Skeletal muscle satellite cell (primary cell): ENCODE data around the gene SPATA25.
"Not testable (repeated sequence)": the region's sequence is repeated elsewhere in the genome, so short reads cannot be mapped to it uniquely, and the experiment has no call there.

Source experiments
- H3K27me3 ChIP-seq: 2 replicates; pipeline ENCODE4 v1.7.0; 2013; ENCODE audit warnings: low read length; ENCODE audit not compliant: control insufficient read depth, insufficient read depth
- H3K36me3 ChIP-seq: 2 replicates; pipeline ENCODE4 v1.7.0; 2013; ENCODE audit warnings: mild to moderate bottlenecking, control low read depth, low read length; ENCODE audit not compliant: insufficient read depth
- H3K4me1 ChIP-seq: 2 replicates; pipeline ENCODE4 v1.7.0; 2013; ENCODE audit warnings: low read length; ENCODE audit not compliant: control insufficient read depth, insufficient read depth
- H3K4me2 ChIP-seq: 2 replicates; pipeline ENCODE4 v1.7.0; 2013; ENCODE audit warnings: mild to moderate bottlenecking, low read length
- H3K4me3 ChIP-seq: 2 replicates; pipeline ENCODE4 v1.7.0; 2013; ENCODE audit warnings: low read length
- H3K9ac ChIP-seq: 2 replicates; pipeline ENCODE4 v1.7.0; 2013; ENCODE audit warnings: mild to moderate bottlenecking, low read depth, low read length, moderate library complexity
- H3K9me3 ChIP-seq: replicated peaks from 2 replicates; pipeline ENCODE4 v1.7.0; 2013; ENCODE audit warnings: mild to moderate bottlenecking, control low read depth, low read length

SPATA25 gene

GRCh38 chr20:45901332-45901731 lies 13.9 kb upstream of the SPATA25 start:
- not testable (repeated sequence) for H3K4me3 ChIP-seq, H3K4me1 ChIP-seq, H3K4me2 ChIP-seq, H3K27me3 ChIP-seq, H3K9me3 ChIP-seq, H3K9ac ChIP-seq
- peaks cover 26% of the 10 kb centered on the region for H3K36me3 ChIP-seq

- Histone ChIP-seq H3K4me1 (no peaks in the 10 kb centered on the region), H3K27me3 (no peaks in the 10 kb centered on the region), H3K36me3 (peaks cover 38% of the 10 kb centered on the region)
These were observed 11.8 kb upstream of the SPATA25 start for GRCh38 chr20:45899046-45899835.

GRCh38 chr20:45898285-45898684 lies 10.9 kb upstream of the SPATA25 start:
- no peak overlapping the region for H3K4me3 ChIP-seq
- no peak overlapping the region for H3K4me2 ChIP-seq
- H3K9me3 ChIP-seq = no peaks in the 10 kb centered on the region
- H3K27me3 ChIP-seq = no peaks in the 10 kb centered on the region
- no peak overlapping the region for H3K9ac ChIP-seq
- peaks cover 44% of the 10 kb centered on the region for H3K36me3 ChIP-seq
- H3K4me1 ChIP-seq = no peaks in the 10 kb centered on the region

More at GRCh38 chr20:45899046-45899835, 11.8 kb upstream of the SPATA25 start:
- no peak overlapping the region for H3K4me2 ChIP-seq
- no peak overlapping the region for H3K9ac ChIP-seq
- no peak overlapping the region for H3K4me3 ChIP-seq
- no peaks in the 10 kb centered on the region for H3K9me3 ChIP-seq

GRCh38 chr20:45897692-45898091 lies 10.3 kb upstream of the SPATA25 start:
- Histone ChIP-seq H3K9ac (no peak overlapping the region), H3K9me3 (no peaks in the 10 kb centered on the region), H3K36me3 (peaks cover 47% of the 10 kb centered on the region), H3K4me3 (no peak overlapping the region), H3K4me2 (no peak overlapping the region), H3K27me3 (no peaks in the 10 kb centered on the region), H3K4me1 (peaks cover 3% of the 10 kb centered on the region)

GRCh38 chr20:45897289-45897688 lies 9.9 kb upstream of the SPATA25 start:
- Histone ChIP-seq H3K4me1 (peaks cover 7% of the 10 kb centered on the region), H3K4me2 (no peak overlapping the region), H3K27me3 (no peaks in the 10 kb centered on the region), H3K4me3 (no peak overlapping the region), H3K9me3 (no peaks in the 10 kb centered on the region), H3K9ac (no peak overlapping the region), H3K36me3 (peaks cover 51% of the 10 kb centered on the region)

GRCh38 chr20:45896641-45897161 lies 9.3 kb upstream of the SPATA25 start:
- no peak overlapping the region for H3K9ac ChIP-seq
- H3K36me3 ChIP-seq = peaks cover 51% of the 10 kb centered on the region
- H3K4me3 ChIP-seq = no peak overlapping the region
- no peaks in the 10 kb centered on the region for H3K27me3 ChIP-seq
- no peaks in the 10 kb centered on the region for H3K9me3 ChIP-seq
- H3K4me1 ChIP-seq = peaks cover 13% of the 10 kb centered on the region
- no peak overlapping the region for H3K4me2 ChIP-seq

- H3K4me2 ChIP-seq = no peak overlapping the region
- H3K36me3 ChIP-seq = peaks cover 51% of the 10 kb centered on the region
- no peak overlapping the region for H3K4me3 ChIP-seq
- no peak overlapping the region for H3K9ac ChIP-seq
- H3K4me1 ChIP-seq = peaks cover 27% of the 10 kb centered on the region
- H3K27me3 ChIP-seq = no peaks in the 10 kb centered on the region
- no peaks in the 10 kb centered on the region for H3K9me3 ChIP-seq
These were observed 7.4 kb upstream of the SPATA25 start for GRCh38 chr20:45894797-45895196.

GRCh38 chr20:45893831-45894230 lies 6.4 kb upstream of the SPATA25 start:
- Histone ChIP-seq H3K4me2 (no peak overlapping the region), H3K9me3 (no peaks in the 10 kb centered on the region), H3K9ac (no peak overlapping the region), H3K4me1 (peaks cover 27% of the 10 kb centered on the region), H3K36me3 (peaks cover 47% of the 10 kb centered on the region), H3K27me3 (no peaks in the 10 kb centered on the region), H3K4me3 (no peak overlapping the region)

- H3K9ac ChIP-seq = no peak overlapping the region
- peaks cover 27% of the 10 kb centered on the region for H3K4me1 ChIP-seq
These were observed 5.5 kb upstream of the SPATA25 start for GRCh38 chr20:45892828-45893500.

GRCh38 chr20:45892049-45892825 lies 4.8 kb upstream of the SPATA25 start:
- Histone ChIP-seq H3K4me1 (peaks cover 27% of the 10 kb centered on the region), H3K4me3 (peak overlapping the region; percentile 95), H3K9ac (peak overlapping the region; percentile 83), H3K36me3 (peaks cover 32% of the 10 kb centered on the region), H3K9me3 (no peaks in the 10 kb centered on the region), H3K4me2 (peak overlapping the region; percentile 99), H3K27me3 (no peaks in the 10 kb centered on the region)

More at GRCh38 chr20:45892828-45893500, 5.5 kb upstream of the SPATA25 start:
- peaks cover 39% of the 10 kb centered on the region for H3K36me3 ChIP-seq
- no peak overlapping the region for H3K4me3 ChIP-seq
- H3K27me3 ChIP-seq = no peaks in the 10 kb centered on the region
- no peaks in the 10 kb centered on the region for H3K9me3 ChIP-seq
- no peak overlapping the region for H3K4me2 ChIP-seq
